Activated CD4-positive, alpha-beta T cell treated with anti-CD3 and anti-CD28 coated beads, Interleukin-10, Interleukin-2, amounts not matched to agents 100 ng/mL and 50 ng/mL, durations not matched to agents 16 hours and 8 hours (primary cell): ENCODE results near the gene PEPD.

Source experiments
- DNase-seq: peaks from one replicate; pipeline ENCODE4 v3.0.0-alpha.2; 2020

PEPD gene

DNA sequence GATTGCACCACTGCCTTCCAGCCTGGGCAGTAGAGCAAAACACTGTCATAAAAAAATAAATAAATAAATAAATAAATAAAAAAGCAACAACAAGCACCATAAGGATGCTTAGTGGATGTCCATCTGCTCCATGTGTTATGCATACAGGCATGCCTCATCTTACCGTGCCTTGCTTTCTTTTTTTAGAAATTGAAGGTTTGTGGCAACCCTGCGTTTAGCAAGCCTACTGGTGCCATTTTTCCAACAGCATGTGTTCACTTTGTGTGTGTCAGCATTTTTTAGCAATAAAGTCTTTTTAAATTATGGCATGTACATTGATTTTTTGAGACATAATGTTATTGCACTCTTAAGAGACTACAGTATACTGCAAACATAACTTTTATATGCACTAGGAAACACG lies 68.3 kb downstream of the PEPD start:
- no peak for DNase-seq

- no peak for DNase-seq
These were observed 70.9 kb downstream of the PEPD start for GRCh38 chr19:33450689-33451088.

- DNase-seq = no peak
These were observed 71.8 kb downstream of the PEPD start for GRCh38 chr19:33449799-33450198.

- no peak for DNase-seq
These were observed 73.5 kb downstream of the PEPD start for GRCh38 chr19:33448159-33448516.

- no peak for DNase-seq
These were observed 74.0 kb downstream of the PEPD start for GRCh38 chr19:33447336-33448158.

DNA sequence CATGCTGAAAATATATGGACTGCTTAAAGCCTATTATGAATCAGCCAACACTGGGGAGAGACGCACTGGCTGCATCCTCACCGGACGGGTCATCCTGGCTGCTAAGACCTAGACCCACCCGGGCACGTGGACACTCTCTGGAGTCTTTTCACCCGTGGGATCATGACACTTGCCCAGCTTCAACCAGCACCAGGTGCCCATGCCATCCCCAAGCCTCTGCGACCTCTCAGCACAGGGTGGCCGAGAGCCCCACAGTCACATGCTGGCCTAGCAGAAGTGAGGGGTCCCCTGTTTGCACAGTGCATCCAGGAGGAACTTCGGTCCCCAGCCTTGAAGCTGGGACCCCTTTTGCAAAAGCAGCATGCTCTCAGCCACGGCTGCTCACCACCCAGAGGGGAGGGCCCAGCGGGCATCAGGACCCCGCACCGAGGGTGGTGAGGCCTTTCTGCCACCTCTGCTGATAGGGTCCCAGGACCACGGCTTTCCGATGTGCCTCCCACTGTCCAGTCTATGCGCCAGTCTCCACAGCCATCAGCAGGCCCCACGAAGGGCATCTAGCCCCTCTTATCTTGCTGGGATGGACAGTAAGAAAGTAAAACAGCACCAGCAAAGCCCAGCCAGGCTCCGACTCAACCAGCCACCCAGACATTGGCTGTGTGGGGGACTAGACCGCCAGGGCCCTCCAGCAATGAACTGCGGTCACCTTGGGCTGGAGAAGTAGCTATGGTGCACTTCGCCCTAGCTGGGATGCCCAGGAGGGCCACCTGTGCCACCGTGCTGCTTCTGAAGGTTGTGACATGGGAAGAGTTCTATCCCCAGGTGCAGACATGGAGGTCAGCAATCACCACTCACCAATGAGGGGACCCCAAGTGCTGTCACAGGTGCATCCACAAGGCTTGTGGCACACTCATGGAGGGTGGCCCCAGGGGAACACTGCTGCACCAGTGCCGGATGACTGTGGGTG lies 75.0 kb downstream of the PEPD start:
- no peak for DNase-seq

DNA sequence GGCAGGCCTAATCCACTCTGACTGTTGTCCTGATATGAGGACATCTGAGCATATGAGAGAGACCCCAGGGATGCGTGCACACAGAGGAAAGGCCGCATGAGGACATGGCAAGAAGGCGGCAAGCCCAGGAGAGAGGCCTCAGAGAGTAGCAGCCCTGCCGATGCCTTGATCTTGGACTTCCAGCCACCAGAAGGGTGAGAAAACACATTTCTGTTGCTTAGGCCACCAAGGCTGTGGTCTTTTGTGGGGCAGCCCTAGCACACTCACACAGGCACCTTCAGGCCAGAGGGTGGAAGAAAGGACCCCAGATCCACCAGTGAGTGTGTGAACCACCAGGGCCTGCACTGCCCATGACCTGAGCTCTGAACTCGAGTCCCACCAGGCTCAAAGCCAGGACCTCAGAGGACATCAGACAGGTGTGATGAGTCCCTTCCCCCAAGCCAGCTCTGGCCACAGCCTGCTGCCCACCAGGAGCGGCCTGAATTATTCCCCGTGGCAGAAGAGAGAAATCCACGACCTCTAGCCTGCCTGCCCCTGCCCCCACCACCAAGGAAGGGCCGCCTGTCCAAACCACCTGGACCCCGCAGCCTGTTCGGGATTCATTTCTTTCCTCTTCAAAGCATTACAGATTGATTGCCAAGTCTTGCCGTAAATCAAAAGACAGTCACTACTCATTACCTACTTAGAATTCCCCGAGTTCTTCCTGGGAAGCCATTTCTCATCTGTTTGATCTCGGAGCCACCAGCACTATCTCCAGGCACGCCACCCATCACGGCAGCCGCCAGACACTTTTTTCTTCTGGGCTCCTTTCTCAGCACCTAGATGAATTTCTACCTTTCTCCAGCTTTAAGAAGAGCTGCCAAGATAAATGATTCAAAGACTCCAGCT lies 75.9 kb downstream of the PEPD start:
- DNase-seq = no peak

- no peak for DNase-seq
These were observed 76.8 kb downstream of the PEPD start for GRCh38 chr19:33444562-33445441.

GRCh38 chr19:33443638-33444561 lies 77.7 kb downstream of the PEPD start:
- DNase-seq = no peak

DNA sequence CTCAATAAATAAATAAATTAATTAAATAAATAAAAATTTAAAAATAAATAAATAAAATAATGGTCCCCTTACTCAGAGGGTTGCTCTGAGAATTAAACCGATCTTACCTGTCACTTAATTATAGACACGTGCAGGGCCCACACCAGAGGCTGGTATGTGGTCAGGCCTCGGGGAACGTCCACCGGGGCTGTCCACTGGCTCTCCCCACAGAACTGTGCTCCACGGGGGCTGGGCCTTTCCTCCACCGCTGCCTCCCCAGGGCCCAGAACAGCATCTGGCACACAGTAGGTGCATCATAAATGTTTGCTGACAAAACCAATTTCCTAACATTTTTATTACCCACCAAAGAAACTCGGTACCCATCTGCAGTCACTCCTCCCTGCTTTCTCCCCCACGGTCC lies 78.9 kb downstream of the PEPD start:
- no peak for DNase-seq

DNA sequence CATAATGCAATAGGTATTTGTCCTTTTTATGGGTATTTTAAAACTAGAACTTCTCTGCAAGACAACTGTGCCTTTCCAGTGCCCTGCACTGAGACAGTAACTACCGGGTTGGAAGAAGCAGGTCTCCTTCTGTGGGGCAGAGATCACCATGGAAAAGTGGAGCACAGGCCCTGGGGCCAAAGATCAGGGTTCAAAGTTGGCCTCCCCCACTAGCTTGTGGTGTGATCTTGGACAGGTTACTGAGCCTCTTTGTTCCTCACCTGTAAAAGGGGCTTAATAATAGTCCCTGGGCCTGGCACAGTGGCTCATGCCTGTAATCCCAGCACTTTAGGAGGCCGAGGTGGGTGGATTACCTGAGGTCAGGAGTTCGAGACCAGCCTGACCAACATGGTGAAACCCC lies 79.8 kb downstream of the PEPD start:
- DNase-seq = no peak

DNA sequence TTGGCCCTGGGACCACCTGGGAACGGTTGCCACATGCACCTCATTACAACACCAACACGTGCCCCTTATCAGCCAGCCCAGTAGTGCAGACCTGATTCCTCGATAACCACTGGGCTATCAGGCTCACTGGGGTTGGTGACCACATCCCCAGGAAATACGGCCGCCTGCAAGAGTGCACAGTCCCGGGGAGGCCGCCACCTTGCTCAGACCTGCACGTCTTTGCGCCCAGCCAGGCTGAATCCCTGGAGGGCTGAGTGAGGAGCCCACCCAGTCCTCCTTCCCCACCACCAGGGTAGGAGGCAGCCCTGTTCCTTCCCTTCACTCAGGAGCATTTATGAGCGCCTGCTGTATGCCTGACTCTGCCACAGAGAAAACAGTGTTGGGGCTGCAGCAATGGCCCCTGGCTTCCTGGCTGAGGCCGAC lies 80.3 kb downstream of the PEPD start:
- no peak for DNase-seq

DNA sequence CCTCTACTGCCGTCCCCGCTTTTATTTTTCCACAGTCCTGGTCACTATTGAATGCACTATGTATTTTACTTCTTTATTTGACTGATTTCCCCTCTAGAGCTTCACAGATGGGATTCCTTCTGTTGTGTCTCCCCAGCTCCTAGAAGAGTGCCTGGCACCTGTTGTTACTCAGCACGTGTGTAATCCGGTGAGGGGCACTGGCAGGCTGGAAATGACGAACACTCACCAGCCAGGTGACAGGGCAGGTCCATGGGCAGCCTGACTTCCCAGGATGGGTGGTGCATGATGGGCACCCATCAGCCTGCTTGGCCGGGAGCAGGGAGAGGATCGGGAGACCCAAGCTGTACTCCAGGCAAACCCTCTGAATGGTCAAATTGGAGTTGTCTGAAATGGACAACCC lies 80.9 kb downstream of the PEPD start:
- DNase-seq = no peak

- DNase-seq = no peak
These were observed 81.3 kb downstream of the PEPD start for GRCh38 chr19:33440241-33440640.

GRCh38 chr19:33438987-33439781 lies 82.4 kb downstream of the PEPD start:
- DNase-seq = no peak

DNA sequence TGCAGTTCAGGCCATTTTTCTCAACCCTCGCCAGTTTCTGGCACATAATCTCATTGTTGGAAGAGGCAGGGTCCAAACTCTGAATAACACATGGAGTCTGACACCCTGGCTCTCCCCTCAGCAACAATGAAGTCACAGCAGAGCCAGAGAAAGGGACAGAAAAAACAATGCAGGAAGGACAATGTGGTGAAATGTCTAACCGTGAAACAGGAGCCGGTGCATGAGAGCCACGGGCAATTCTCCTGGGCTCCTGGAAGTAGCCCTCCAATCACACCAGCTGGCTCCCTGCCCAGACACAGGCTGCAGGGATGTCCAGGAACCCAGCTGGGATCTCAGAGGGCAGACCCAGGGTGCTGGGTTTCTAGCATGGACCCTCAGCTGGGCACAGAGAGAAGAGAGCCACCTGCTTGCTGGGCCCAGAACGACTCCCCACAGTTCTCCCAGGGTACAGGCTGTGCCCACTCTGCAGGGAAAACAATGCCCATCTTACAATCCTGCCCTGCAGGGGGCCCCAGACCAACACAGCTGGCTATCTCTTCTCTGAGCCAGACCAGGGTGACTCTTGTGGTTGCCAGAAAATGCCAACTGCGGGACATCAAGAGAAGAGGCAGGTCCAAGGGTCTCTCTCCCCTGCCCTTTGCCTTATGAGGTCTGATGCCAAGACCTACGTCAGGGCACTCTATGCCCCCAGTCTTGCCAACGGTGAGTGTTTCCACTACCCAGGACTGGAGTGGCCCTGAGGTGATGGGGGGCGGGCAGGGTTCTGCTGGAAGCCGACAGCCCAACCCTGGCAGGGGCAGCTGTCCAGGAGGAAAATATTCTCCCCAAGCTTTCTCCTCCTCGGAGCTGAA lies 83.5 kb downstream of the PEPD start:
- no peak for DNase-seq

DNA sequence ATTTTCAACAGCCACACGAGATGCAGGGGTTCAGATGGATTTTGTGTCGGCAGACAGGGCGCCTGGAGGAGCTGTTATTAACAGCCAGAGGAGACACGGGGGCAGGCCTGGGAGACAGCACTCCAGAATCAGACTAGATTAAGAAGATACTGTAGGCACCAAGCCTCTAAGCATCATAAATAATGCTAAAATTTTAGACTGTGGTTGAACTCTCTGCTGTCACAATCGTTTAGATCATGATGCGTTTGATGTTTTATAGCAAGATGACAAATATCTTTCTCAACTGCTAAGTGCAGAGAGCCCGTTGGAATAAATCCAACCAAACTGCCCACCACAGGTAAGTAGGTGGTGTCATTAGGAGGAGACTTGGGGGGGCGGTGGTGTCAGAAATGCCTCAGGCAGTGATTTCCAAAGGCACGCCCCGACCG lies 84.2 kb downstream of the PEPD start:
- DNase-seq = no peak
